Natural killer cell (primary cell): ENCODE results near the gene AMER2. TPM values are rescaled to one million over a fixed set of nuclear protein-coding genes. Genes with fewer than 3 reads are reported as not detected.

Experiments used
- ATAC-seq, 3 donors: fragments of 150-1000 bp in 2 of 3; fragments of 200-7000 bp in 1 of 3; cut with Tn5 transposase; 1 replicate in 1 of 3; 2 replicates in 2 of 3; pipeline ENCODE4 v1.10.0; 2021; ENCODE audit warnings: mild to moderate bottlenecking in 2 of 3, moderate library complexity in 2 of 3
- DNase-seq, 2 donors: peaks; one replicate each; pipeline versions ENCODE4 v3.0.0 to v3.0.0-alpha.2; 2013 to 2021; ENCODE audit warnings: mixed read lengths in 1 of 2
- H3K27ac ChIP-seq: one replicate; pipeline ENCODE4 v1.5.1; 2013; ENCODE audit warnings: mild to moderate bottlenecking, low read length
- H3K27me3 ChIP-seq: one replicate; pipeline ENCODE4 v1.6.1; 2013; ENCODE audit warnings: low read length; ENCODE audit not compliant: control insufficient read depth, insufficient read depth
- H3K36me3 ChIP-seq: one replicate; pipeline ENCODE4 v1.6.1; 2013; ENCODE audit warnings: low read length; ENCODE audit not compliant: control insufficient read depth, insufficient read depth
- H3K4me1 ChIP-seq: one replicate; pipeline ENCODE4 v1.6.1; 2013; ENCODE audit warnings: low read length; ENCODE audit not compliant: control insufficient read depth, insufficient read depth
- H3K4me3 ChIP-seq: one replicate; pipeline ENCODE4 v1.5.1; 2013; ENCODE audit warnings: low read length
- H3K9me3 ChIP-seq: one replicate; pipeline ENCODE4 v1.6.1; 2013; ENCODE audit warnings: low read length; ENCODE audit not compliant: control insufficient read depth, insufficient read depth
- H3K27ac Mint-ChIP-seq, 2 donors: one replicate each; pipeline ENCODE4 v1.8.0; 2022; ENCODE audit warnings: mild to moderate bottlenecking in 2 of 2, mixed read lengths in 2 of 2, moderate library complexity in 1 of 2
- H3K27me3 Mint-ChIP-seq, 2 donors: one replicate each; pipeline ENCODE4 v1.8.0; 2022; ENCODE audit warnings: low read depth in 2 of 2, mixed read lengths in 2 of 2
- H3K36me3 Mint-ChIP-seq: one replicate; pipeline ENCODE4 v1.8.0; 2022; ENCODE audit warnings: mixed read lengths
- H3K4me1 Mint-ChIP-seq, 2 donors: one replicate each; pipeline ENCODE4 v1.8.0; 2022; ENCODE audit warnings: mixed read lengths in 2 of 2
- H3K4me3 Mint-ChIP-seq: one replicate; pipeline ENCODE4 v1.8.0; 2022; ENCODE audit warnings: mild to moderate bottlenecking, moderate library complexity, mixed read lengths
- H3K9me3 Mint-ChIP-seq, 2 donors: one replicate each; pipeline ENCODE4 v1.8.0; 2022; ENCODE audit warnings: mixed read lengths in 2 of 2
- CTCF ChIP-seq: fragments of 200-600 bp; IDR thresholded peaks from one replicate; pipeline ENCODE4 v1.8.0; 2022; ENCODE audit warnings: antibody characterized with exemption
- WGBS: methylation state at CpG from one replicate; pipeline ENCODE4 v1.1.7; 2013; ENCODE audit warnings: missing lambda C conversion rate; ENCODE audit not compliant: insufficient coverage; 5-methylcytosine and 5-hydroxymethylcytosine counted together
- intact Hi-C: fragments of 100-400 bp; cut with micrococcal nuclease; formaldehyde crosslinking; loops from one replicate; pipeline ENCODE4 v1.14.2; 2022
- total RNA-seq, 4 donors: library from RNA; stranded (reverse); fragments of 120-200 nt in 1 of 4; gene quantifications; one replicate each; pipeline versions ENCODE4 v1.2.3 to v1.2.4, GENCODE V29; 2013 to 2022

The AMER2 gene
- total RNA-seq, 3 donors from 2014 or later (not counting 1 experiment from before 2014, with no cell fraction given), result not detected

GRCh38 chr13:25210842-25211569 is 38.9 kb upstream of the AMER2 start:
- no peak overlapping the region for H3K27ac Mint-ChIP-seq

GRCh38 chr13:25207291-25207810 is 35.3 kb upstream of the AMER2 start:
- intact Hi-C loops, result no loop called here
- H3K27me3 ChIP-seq, result no peaks in the 10 kb centered on the region
- WGBS, result 90% methylated on average over 8 of the region's 8 CpGs
- H3K4me1 ChIP-seq, result no peaks in the 10 kb centered on the region
- Mint-ChIP-seq H3K9me3 (no peaks in the 10 kb centered on the region), H3K4me1 (no peaks in the 10 kb centered on the region), H3K36me3 (no peaks in the 10 kb centered on the region), H3K27ac (no peak overlapping the region), H3K27me3 (peaks cover 5 to 8% of the 10 kb centered on the region in 2 donors), H3K4me3 (no peak overlapping the region)
- no peak for DNase-seq
- H3K27ac ChIP-seq, result no peak overlapping the region
- ATAC-seq, result no peak
- H3K36me3 ChIP-seq, result no peaks in the 10 kb centered on the region
- TF ChIP-seq CTCF, result no peak
- H3K9me3 ChIP-seq, result no peaks in the 10 kb centered on the region
- no peak overlapping the region for H3K4me3 ChIP-seq

More at GRCh38 chr13:25210842-25211569, 38.9 kb upstream of the AMER2 start:
- Mint-ChIP-seq H3K4me1 (no peaks in the 10 kb centered on the region), H3K4me3 (no peak overlapping the region), H3K9me3 (no peaks in the 10 kb centered on the region), H3K36me3 (no peaks in the 10 kb centered on the region), H3K27me3 (peaks cover 2 to 3% of the 10 kb centered on the region in 2 donors)
- TF ChIP-seq CTCF, result no peak
- no peaks in the 10 kb centered on the region for H3K9me3 ChIP-seq
- no peak for ATAC-seq
- no peak for DNase-seq
- H3K36me3 ChIP-seq, result no peaks in the 10 kb centered on the region
- H3K4me1 ChIP-seq, result no peaks in the 10 kb centered on the region
- no peak overlapping the region for H3K27ac ChIP-seq
- H3K4me3 ChIP-seq, result no peak overlapping the region
- 91% methylated on average over 13 of the region's 13 CpGs for WGBS
- intact Hi-C loops, result no loop called here
- no peaks in the 10 kb centered on the region for H3K27me3 ChIP-seq

- Histone ChIP-seq H3K4me1 (no peaks in the 10 kb centered on the region), H3K36me3 (no peaks in the 10 kb centered on the region), H3K9me3 (no peaks in the 10 kb centered on the region), H3K27me3 (no peaks in the 10 kb centered on the region), H3K27ac (no peak overlapping the region), H3K4me3 (no peak overlapping the region)
- TF ChIP-seq CTCF, result no peak
- H3K4me1 Mint-ChIP-seq, result no peaks in the 10 kb centered on the region
- H3K9me3 Mint-ChIP-seq, result no peaks in the 10 kb centered on the region
- no peak overlapping the region for H3K27ac Mint-ChIP-seq
- DNase-seq, result no peak
- H3K36me3 Mint-ChIP-seq, result no peaks in the 10 kb centered on the region
- ATAC-seq, result no peak
- H3K4me3 Mint-ChIP-seq, result no peak overlapping the region
- peaks cover 7 to 14% of the 10 kb centered on the region in 2 donors for H3K27me3 Mint-ChIP-seq
- WGBS, result 98% methylated on average over 4 of the region's 4 CpGs
- intact Hi-C loops, result no loop called here
These were observed 32.8 kb upstream of the AMER2 start for GRCh38 chr13:25204863-25205262.
